Epidermal melanocyte (primary cell): ENCODE measurements around the gene DACH1.

ENCODE experiments used
- DNase-seq: peaks from one replicate; pipeline ENCODE4 v3.0.0; 2011; ENCODE audit warnings: low spot score; ENCODE audit not compliant: insufficient read length

DACH1 gene

GRCh38 chr13:71412231-71412630 lies 454.8 kb downstream of the DACH1 start:
- no peak for DNase-seq

GRCh38 chr13:71408416-71408815 lies 458.6 kb downstream of the DACH1 start:
- DNase-seq = no peak

GRCh38 chr13:71399631-71400215 lies 467.3 kb downstream of the DACH1 start:
- DNase-seq = no peak

- no peak for DNase-seq
Observed at GRCh38 chr13:71396149-71396548, 470.9 kb downstream of the DACH1 start.

- no peak for DNase-seq
Observed at GRCh38 chr13:71395053-71395452, 472.0 kb downstream of the DACH1 start.

GRCh38 chr13:71394176-71394575 lies 472.8 kb downstream of the DACH1 start:
- no peak for DNase-seq
